ENCODE measurements around the gene TSPY9. TPM values are rescaled to one million over a fixed set of nuclear protein-coding genes. Genes with fewer than 3 reads are reported as not detected.
"Not testable (repeated sequence)": the region's sequence is repeated elsewhere in the genome, so short reads cannot be mapped to it uniquely, and the experiment has no call there.

TSPY9 gene, protein sequence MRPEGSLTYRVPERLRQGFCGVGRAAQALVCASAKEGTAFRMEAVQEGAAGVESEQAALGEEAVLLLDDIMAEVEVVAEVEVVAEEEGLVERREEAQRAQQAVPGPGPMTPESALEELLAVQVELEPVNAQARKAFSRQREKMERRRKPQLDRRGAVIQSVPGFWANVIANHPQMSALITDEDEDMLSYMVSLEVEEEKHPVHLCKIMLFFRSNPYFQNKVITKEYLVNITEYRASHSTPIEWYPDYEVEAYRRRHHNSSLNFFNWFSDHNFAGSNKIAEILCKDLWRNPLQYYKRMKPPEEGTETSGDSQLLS
- not detected for total RNA-seq
- polyA plus RNA-seq (2013, experiment 1 of 2): not detected
- polyA plus RNA-seq (2013, experiment 2 of 2): not detected
- total RNA-seq: 0 reads per million in 172 experiments

GRCh38 chrY:9486967-9487366 lies at the start of gene TSPY9:
TSPY9 (plus strand) TSS chrY:9487267; CDS start chrY:9487313, 46 bp downstream.
- ATAC-seq (ENCODE audit: poor library complexity); H3K27me3 Mint-ChIP-seq; DNase-seq; intact Hi-C loops (cut with DNase I, micrococcal nuclease); H3K4me3 Mint-ChIP-seq; H3K4me1 ChIP-seq (ENCODE audit: insufficient read depth, low read length); H3K36me3 Mint-ChIP-seq (ENCODE audit: low read depth); H3K36me3 ChIP-seq (ENCODE audit: insufficient read depth, low read length); H3K9me3 Mint-ChIP-seq; H3K27me3 ChIP-seq (ENCODE audit: control insufficient read depth in 1 of 2, insufficient read depth in 2 of 2, low read length in 2 of 2); POLR2A ChIA-PET; H3K27ac Mint-ChIP-seq; H3K4me1 Mint-ChIP-seq (ENCODE audit: low read depth); H3K27ac ChIP-seq (ENCODE audit: low read depth in 1 of 2, low read length in 2 of 2); H3K9me3 ChIP-seq (ENCODE audit: control insufficient read depth in 1 of 2, insufficient read depth in 1 of 2, low read length in 2 of 2); H3K4me3 ChIP-seq (ENCODE audit: low read length); CTCF ChIA-PET: not testable (repeated sequence)

- H3K9me3 Mint-ChIP-seq; H3K27me3 ChIP-seq (ENCODE audit: control insufficient read depth in 1 of 2, insufficient read depth in 2 of 2, low read length in 2 of 2); ATAC-seq (ENCODE audit: poor library complexity); DNase-seq; POLR2A ChIA-PET; H3K36me3 Mint-ChIP-seq (ENCODE audit: low read depth); H3K27ac Mint-ChIP-seq; H3K4me3 ChIP-seq (ENCODE audit: low read length); intact Hi-C loops (cut with DNase I, micrococcal nuclease); H3K4me3 Mint-ChIP-seq; H3K36me3 ChIP-seq (ENCODE audit: insufficient read depth, low read length); H3K27ac ChIP-seq (ENCODE audit: low read depth in 1 of 2, low read length in 2 of 2); H3K27me3 Mint-ChIP-seq; H3K4me1 ChIP-seq (ENCODE audit: insufficient read depth, low read length); CTCF ChIA-PET; H3K9me3 ChIP-seq (ENCODE audit: control insufficient read depth in 1 of 2, insufficient read depth in 1 of 2, low read length in 2 of 2); H3K4me1 Mint-ChIP-seq (ENCODE audit: low read depth): not testable (repeated sequence)
Measured at GRCh38 chrY:9466655-9467054, 20.4 kb upstream of the TSPY9 start, which contains the start of gene TSPY1. TSPY1 (plus strand) TSS chrY:9466955; CDS start chrY:9467001, 46 bp downstream.

DNA sequence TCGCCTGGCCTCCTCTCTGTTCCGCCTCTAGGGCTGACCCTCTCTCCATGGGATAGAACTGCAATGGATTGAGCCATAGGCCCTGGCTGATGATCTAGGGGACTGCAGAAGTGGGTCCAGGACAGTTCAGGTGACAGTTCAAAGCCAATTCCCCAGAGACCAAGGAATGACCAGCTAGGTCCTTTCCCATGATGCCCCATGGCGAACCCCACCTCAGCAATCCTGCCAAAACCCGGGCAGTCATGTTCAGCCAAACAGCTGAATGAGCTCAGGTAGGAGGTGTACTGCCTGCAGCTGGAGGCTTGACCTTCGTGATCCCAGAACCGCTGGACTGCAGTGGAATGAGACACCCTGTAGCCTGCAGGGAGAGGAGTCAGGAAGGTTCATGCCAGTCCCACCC lies 17.3 kb downstream of the TSPY9 start:
- H3K27me3 Mint-ChIP-seq; H3K27me3 ChIP-seq (ENCODE audit: control insufficient read depth in 1 of 2, insufficient read depth in 2 of 2, low read length in 2 of 2); CTCF ChIA-PET; H3K4me1 ChIP-seq (ENCODE audit: insufficient read depth, low read length); H3K4me1 Mint-ChIP-seq (ENCODE audit: low read depth); H3K27ac Mint-ChIP-seq; POLR2A ChIA-PET; H3K4me3 ChIP-seq (ENCODE audit: low read length); H3K36me3 Mint-ChIP-seq (ENCODE audit: low read depth); H3K9me3 Mint-ChIP-seq; H3K27ac ChIP-seq (ENCODE audit: low read depth in 1 of 2, low read length in 2 of 2); ATAC-seq (ENCODE audit: poor library complexity); H3K36me3 ChIP-seq (ENCODE audit: insufficient read depth, low read length); H3K9me3 ChIP-seq (ENCODE audit: control insufficient read depth in 1 of 2, insufficient read depth in 1 of 2, low read length in 2 of 2); H3K4me3 Mint-ChIP-seq; intact Hi-C loops (cut with DNase I, micrococcal nuclease): not testable (repeated sequence)
- peak in 2 of 14 experiments; percentile 1 to 29 for DNase-seq

GRCh38 chrY:9516287-9516686 lies 29.2 kb downstream of the TSPY9 start:
- peak in 1 of 14 experiments; percentile 31 for DNase-seq
- H3K27ac Mint-ChIP-seq; intact Hi-C loops (cut with DNase I, micrococcal nuclease); CTCF ChIA-PET; H3K27me3 Mint-ChIP-seq; H3K9me3 Mint-ChIP-seq; H3K4me1 ChIP-seq (ENCODE audit: insufficient read depth, low read length); H3K4me1 Mint-ChIP-seq (ENCODE audit: low read depth); H3K27ac ChIP-seq (ENCODE audit: low read depth in 1 of 2, low read length in 2 of 2); H3K36me3 ChIP-seq (ENCODE audit: insufficient read depth, low read length); POLR2A ChIA-PET; ATAC-seq (ENCODE audit: poor library complexity); H3K4me3 Mint-ChIP-seq; H3K4me3 ChIP-seq (ENCODE audit: low read length); H3K9me3 ChIP-seq (ENCODE audit: control insufficient read depth in 1 of 2, insufficient read depth in 1 of 2, low read length in 2 of 2); H3K27me3 ChIP-seq (ENCODE audit: control insufficient read depth in 1 of 2, insufficient read depth in 2 of 2, low read length in 2 of 2); H3K36me3 Mint-ChIP-seq (ENCODE audit: low read depth): not testable (repeated sequence)

DNA sequence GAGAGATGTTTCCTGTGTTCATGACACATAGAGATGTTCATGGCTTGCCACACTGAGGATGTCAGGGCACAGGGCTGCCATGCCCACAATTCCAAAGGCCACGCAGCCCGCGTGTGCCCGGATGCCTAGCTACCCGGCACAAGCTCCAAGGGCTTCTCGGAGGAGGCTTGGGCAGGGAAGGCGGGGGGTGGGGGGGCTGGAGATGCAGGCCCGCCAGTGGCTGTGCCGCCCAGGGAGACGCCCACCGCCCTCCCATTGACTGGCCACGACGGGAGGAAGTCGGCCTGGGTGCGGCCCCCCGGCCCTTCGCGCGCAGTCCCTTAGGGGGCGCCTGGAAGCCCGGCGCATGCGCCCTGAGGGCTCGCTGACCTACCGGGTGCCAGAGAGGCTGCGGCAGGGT lies 40.5 kb downstream of the TSPY9 start, which contains the start of gene TSPY10:
Gene TSPY10, plus strand, starts transcription at position 301 of the 400 bp plus-strand sequence. Its CDS starts 46 bp downstream, at position 347.
- H3K4me1 ChIP-seq (ENCODE audit: insufficient read depth, low read length); H3K27ac Mint-ChIP-seq; DNase-seq; H3K27me3 Mint-ChIP-seq; H3K36me3 ChIP-seq (ENCODE audit: insufficient read depth, low read length); H3K36me3 Mint-ChIP-seq (ENCODE audit: low read depth); H3K4me3 Mint-ChIP-seq; intact Hi-C loops (cut with DNase I, micrococcal nuclease); H3K4me1 Mint-ChIP-seq (ENCODE audit: low read depth); ATAC-seq (ENCODE audit: poor library complexity); H3K27ac ChIP-seq (ENCODE audit: low read depth in 1 of 2, low read length in 2 of 2); H3K9me3 ChIP-seq (ENCODE audit: control insufficient read depth in 1 of 2, insufficient read depth in 1 of 2, low read length in 2 of 2); POLR2A ChIA-PET; CTCF ChIA-PET; H3K4me3 ChIP-seq (ENCODE audit: low read length); H3K27me3 ChIP-seq (ENCODE audit: control insufficient read depth in 1 of 2, insufficient read depth in 2 of 2, low read length in 2 of 2); H3K9me3 Mint-ChIP-seq: not testable (repeated sequence)

Other genes with a start within 250 kb of the TSPY9 start
- gene TSPY4, start 149.8 kb upstream of the TSPY9 start, total RNA-seq: not detected
- not detected for gene TSPY8, start 129.5 kb upstream of the TSPY9 start, total RNA-seq
- not detected for gene TSPY3, start 88.8 kb upstream of the TSPY9 start, total RNA-seq
- gene TSPY1, start 20.3 kb upstream of the TSPY9 start, total RNA-seq: not detected
- gene TSPY10, start 40.6 kb downstream of the TSPY9 start, total RNA-seq: not detected